AG04449 (cell line): ENCODE results near the gene MSH5.

ENCODE experiments used
- CTCF ChIA-PET: fragments of 350-600 bp; formaldehyde crosslinking; extraction: SDS; loops from one replicate; lab custom pipeline; 2021; ENCODE audit warnings: antibody characterized with exemption; lab: Yijun Ruan, JAX
- POLR2A ChIA-PET: fragments of 400-600, 350-600 bp; formaldehyde crosslinking; extraction: SDS; loops from one replicate; lab custom pipeline; 2020; ENCODE audit warnings: antibody characterized with exemption, inconsistent platforms; lab: Yijun Ruan, JAX
- DNase-seq: peaks from one replicate; pipeline ENCODE4 v3.0.0-alpha.2; 2010; ENCODE audit warnings: low read depth, low spot score
- H3K4me3 ChIP-seq: 2 replicates; pipeline ENCODE4 v1.5.1; 2011; ENCODE audit warnings: low read depth, mild to moderate bottlenecking, control low read depth, low read length
- TF ChIP-seq, protein P1 (sequence below): IDR thresholded peaks from one replicate; pipeline ENCODE4 v1.5.1; 2011; ENCODE audit warnings: mild to moderate bottlenecking, moderate library complexity, low read length, control low read depth, inconsistent platforms; ENCODE audit not compliant: insufficient read depth; ENCODE audit errors: missing control alignments

Gene MSH5

DNA sequence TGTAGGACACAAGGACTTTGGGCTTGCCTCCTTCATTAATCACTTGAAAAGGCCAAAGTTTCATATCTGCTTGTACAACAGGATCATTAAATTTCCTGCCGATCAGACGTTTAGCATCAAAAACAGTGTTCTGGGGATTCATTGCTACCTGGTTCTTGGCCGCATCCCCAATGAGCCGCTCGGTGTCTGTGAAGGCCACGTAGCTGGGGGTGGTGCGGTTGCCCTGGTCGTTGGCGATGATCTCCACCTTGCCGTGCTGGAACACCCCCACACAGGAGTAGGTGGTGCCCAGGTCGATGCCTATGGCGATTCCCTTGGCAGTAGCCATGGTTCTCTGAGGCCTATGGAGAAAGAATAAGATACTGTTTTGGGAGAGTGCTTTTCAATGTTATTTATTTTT is 71.8 kb downstream of the MSH5 start:
- H3K4me3 ChIP-seq, result no peak overlapping the region
- no peak for DNase-seq
- TF ChIP-seq, protein P1, sequence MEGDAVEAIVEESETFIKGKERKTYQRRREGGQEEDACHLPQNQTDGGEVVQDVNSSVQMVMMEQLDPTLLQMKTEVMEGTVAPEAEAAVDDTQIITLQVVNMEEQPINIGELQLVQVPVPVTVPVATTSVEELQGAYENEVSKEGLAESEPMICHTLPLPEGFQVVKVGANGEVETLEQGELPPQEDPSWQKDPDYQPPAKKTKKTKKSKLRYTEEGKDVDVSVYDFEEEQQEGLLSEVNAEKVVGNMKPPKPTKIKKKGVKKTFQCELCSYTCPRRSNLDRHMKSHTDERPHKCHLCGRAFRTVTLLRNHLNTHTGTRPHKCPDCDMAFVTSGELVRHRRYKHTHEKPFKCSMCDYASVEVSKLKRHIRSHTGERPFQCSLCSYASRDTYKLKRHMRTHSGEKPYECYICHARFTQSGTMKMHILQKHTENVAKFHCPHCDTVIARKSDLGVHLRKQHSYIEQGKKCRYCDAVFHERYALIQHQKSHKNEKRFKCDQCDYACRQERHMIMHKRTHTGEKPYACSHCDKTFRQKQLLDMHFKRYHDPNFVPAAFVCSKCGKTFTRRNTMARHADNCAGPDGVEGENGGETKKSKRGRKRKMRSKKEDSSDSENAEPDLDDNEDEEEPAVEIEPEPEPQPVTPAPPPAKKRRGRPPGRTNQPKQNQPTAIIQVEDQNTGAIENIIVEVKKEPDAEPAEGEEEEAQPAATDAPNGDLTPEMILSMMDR, result no peak
- ChIA-PET CTCF (no interaction called here), POLR2A (no interaction called here)
